HEK293 (cell line): ENCODE measurements around the gene NHLH1.

Experiments used
- CTCF ChIA-PET: fragments of 350-600 bp; formaldehyde crosslinking; extraction: SDS; loops from one replicate; lab custom pipeline; 2021; ENCODE audit warnings: antibody characterized with exemption; lab: Yijun Ruan, JAX
- POLR2A ChIA-PET: fragments of 300-600 bp; formaldehyde crosslinking; extraction: SDS; loops from one replicate; lab custom pipeline; 2020; ENCODE audit warnings: antibody characterized with exemption, inconsistent platforms; lab: Yijun Ruan, JAX
- H3K27ac ChIP-seq: fragments of 200-500 bp; sonication (Bioruptor generic); 2 replicates; pipeline ENCODE4 v1.5.1; 2014; ENCODE audit warnings: low read depth, low read length, control low read depth, inconsistent platforms; ENCODE audit errors: extremely low read depth
- H3K36me3 ChIP-seq, 2 experiments: fragments of 200-500 bp in 1 of 2; sonication (Bioruptor generic) in 1 of 2; 1 replicate in 1 of 2; 2 replicates in 1 of 2; pipeline ENCODE4 v1.5.1; 2014 to 2017; ENCODE audit warnings: inconsistent platforms in 2 of 2, low read length in 2 of 2; ENCODE audit not compliant: control insufficient read depth in 2 of 2, insufficient read depth in 1 of 2
- H3K4me1 ChIP-seq: fragments of 200-500 bp; sonication (Bioruptor generic); 2 replicates; pipeline ENCODE4 v1.5.1; 2014; ENCODE audit warnings: mild to moderate bottlenecking, low read length, inconsistent platforms; ENCODE audit not compliant: control insufficient read depth, insufficient read depth
- H3K4me3 ChIP-seq: 2 replicates; pipeline ENCODE4 v1.5.1; 2011; ENCODE audit warnings: low read depth, mild to moderate bottlenecking, control low read depth, low read length, moderate library complexity
- H3K9me3 ChIP-seq: fragments of 200-500 bp; sonication (Bioruptor generic); 2 replicates; pipeline ENCODE4 v1.5.1; 2014; ENCODE audit warnings: low read depth, low read length, inconsistent platforms; ENCODE audit not compliant: control insufficient read depth, insufficient read depth
- KLF1 ChIP-seq: fragments of 450-650 bp; formaldehyde crosslinking; IDR thresholded peaks from 2 replicates; pipeline ENCODE4 v1.5.1; 2016; ENCODE audit warnings: missing biosample characterization, missing genetic modification characterization
- PRDM10 ChIP-seq: fragments of 450-650 bp; formaldehyde crosslinking; IDR thresholded peaks from 2 replicates; pipeline ENCODE4 v1.5.1; 2016; ENCODE audit warnings: missing biosample characterization, missing genetic modification characterization
- PRDM4 ChIP-seq: fragments of 450-650 bp; formaldehyde crosslinking; IDR thresholded peaks from 2 replicates; pipeline ENCODE4 v1.5.1; 2017; ENCODE audit warnings: missing biosample characterization, missing genetic modification characterization
- ZBTB11 ChIP-seq: fragments of 450-650 bp; formaldehyde crosslinking; conservative IDR thresholded peaks from 2 replicates; pipeline ENCODE4 v1.5.1; 2016; ENCODE audit warnings: low read depth, missing biosample characterization, missing genetic modification characterization
- ZBTB17 ChIP-seq: fragments of 450-650 bp; formaldehyde crosslinking; IDR thresholded peaks from 2 replicates; pipeline ENCODE4 v1.5.1; 2016; ENCODE audit warnings: missing biosample characterization, missing genetic modification characterization
- ZNF202 ChIP-seq: fragments of 450-650 bp; formaldehyde crosslinking; IDR thresholded peaks from 2 replicates; pipeline ENCODE4 v1.5.1; 2016; ENCODE audit warnings: missing biosample characterization, missing genetic modification characterization, borderline replicate concordance

The NHLH1 gene

GRCh38 chr1:160397651-160398050, 30.8 kb downstream of the NHLH1 start (continued):
- TF ChIP-seq ZBTB11 (tag by site-specific recombination) (no peak), ZBTB17 (tag by site-specific recombination) (no peak), ZNF202 (tag by site-specific recombination) (no peak)

DNA sequence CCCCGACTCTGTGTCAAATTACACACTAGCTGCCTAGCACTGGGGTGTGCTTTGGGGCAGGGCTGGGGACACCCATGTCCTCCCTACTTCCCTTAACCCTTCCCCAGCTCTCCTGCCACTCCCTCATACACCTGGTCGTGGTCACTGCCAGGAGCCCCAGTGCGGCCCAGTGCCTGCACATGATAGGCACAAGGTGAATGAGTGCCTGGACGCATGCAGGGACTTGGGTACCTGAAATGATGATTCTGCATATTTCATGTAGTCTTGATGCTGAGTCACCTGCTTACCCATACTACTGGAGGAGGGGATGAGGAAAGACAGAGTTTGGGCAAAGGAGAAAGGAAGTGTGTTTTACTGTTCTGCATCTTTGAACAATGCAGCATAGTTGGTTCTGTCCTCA, 32.0 kb downstream of the NHLH1 start:
- H3K4me1 ChIP-seq: no peaks in the 10 kb centered on the region
- H3K4me3 ChIP-seq: no peak overlapping the region
- POLR2A ChIA-PET: interaction anchor here (1.3 kb wide), 1 partner anchor 9 kb away, joined by 4 read pairs; no protein-coding TSS in a partner anchor

More for the DNA sequence above, 32.0 kb downstream of the NHLH1 start:
- CTCF ChIA-PET: interaction anchor here (0.9 to 1.7 kb wide), 3 partner anchors 106 to 352 kb away, joined by 3 read pairs; no protein-coding TSS in a partner anchor
- Histone ChIP-seq H3K36me3 (no peaks in the 10 kb centered on the region), H3K27ac (no peak overlapping the region), H3K9me3 (no peaks in the 10 kb centered on the region)
- TF ChIP-seq PRDM10: peak; percentile 48
- no peak for TF ChIP-seq PRDM4 (tag by site-specific recombination)
- 0 out of 2 replicates have a peak, but pooled peaks have one; percentile 18 for TF ChIP-seq KLF1 (tag by site-specific recombination)
- TF ChIP-seq, all 188 proteins: peak for 2
